Dendritic cell treated with granulocyte-macrophage colony-stimulating factor and Interleukin-4, amounts not matched to agents 40 ng/mL and 50 ng/mL, for 4 days (primary cell): ENCODE data around the gene TPP1.

Experiments used
- H3K27ac Mint-ChIP-seq: one replicate; pipeline ENCODE4 v1.8.0; 2022; ENCODE audit warnings: mild to moderate bottlenecking, mixed read lengths
- H3K27me3 Mint-ChIP-seq: one replicate; pipeline ENCODE4 v1.8.0; 2022; ENCODE audit warnings: mild to moderate bottlenecking, mixed read lengths
- H3K36me3 Mint-ChIP-seq: one replicate; pipeline ENCODE4 v1.8.0; 2022; ENCODE audit warnings: low read depth, mixed read lengths
- H3K4me1 Mint-ChIP-seq: one replicate; pipeline ENCODE4 v1.8.0; 2022; ENCODE audit warnings: low read depth, mixed read lengths
- H3K4me3 Mint-ChIP-seq: one replicate; pipeline ENCODE4 v1.8.0; 2022; ENCODE audit warnings: mild to moderate bottlenecking, moderate library complexity, mixed read lengths
- H3K9me3 Mint-ChIP-seq: one replicate; pipeline ENCODE4 v1.8.0; 2022; ENCODE audit warnings: mixed read lengths
- intact Hi-C: fragments of 100-400 bp; cut with micrococcal nuclease; formaldehyde crosslinking; loops from one replicate; pipeline ENCODE4 v1.15.0; 2022

The TPP1 gene

GRCh38 chr11:6607190-6607795 is 11.9 kb downstream of the TPP1 start:
- no peak overlapping the region for H3K4me3 Mint-ChIP-seq
- intact Hi-C loops = loop anchor here (10.0 kb wide), 2 partner anchors 72 to 222 kb away; no protein-coding TSS in a partner anchor

GRCh38 chr11:6606471-6607189 is 12.6 kb downstream of the TPP1 start:
- Mint-ChIP-seq H3K27me3 (no peaks in the 10 kb centered on the region), H3K36me3 (peaks cover 50% of the 10 kb centered on the region), H3K4me3 (no peak overlapping the region), H3K4me1 (peaks cover 37% of the 10 kb centered on the region), H3K27ac (no peak overlapping the region), H3K9me3 (no peaks in the 10 kb centered on the region)
- intact Hi-C loops = loop anchor here (10.0 kb wide), 2 partner anchors 72 to 222 kb away; no protein-coding TSS in a partner anchor

More at GRCh38 chr11:6607190-6607795, 11.9 kb downstream of the TPP1 start:
- Mint-ChIP-seq H3K27me3 (no peaks in the 10 kb centered on the region), H3K9me3 (no peaks in the 10 kb centered on the region), H3K36me3 (peaks cover 45% of the 10 kb centered on the region), H3K27ac (peak overlapping the region; percentile 14), H3K4me1 (peaks cover 37% of the 10 kb centered on the region)

- H3K27me3 Mint-ChIP-seq = no peaks in the 10 kb centered on the region
- H3K36me3 Mint-ChIP-seq = peaks cover 50% of the 10 kb centered on the region
- H3K4me3 Mint-ChIP-seq = no peak overlapping the region
- H3K27ac Mint-ChIP-seq = no peak overlapping the region
- H3K9me3 Mint-ChIP-seq = no peaks in the 10 kb centered on the region
- peaks cover 19% of the 10 kb centered on the region for H3K4me1 Mint-ChIP-seq
- intact Hi-C loops = loop anchor here (1.0 to 10.0 kb wide), 5 partner anchors 8 to 220 kb away; partner anchors contain the start of genes ARFIP2, TAF10, TIMM10B and TPP1
Measured at GRCh38 chr11:6604790-6605189, 14.4 kb downstream of the TPP1 start.

- H3K4me1 Mint-ChIP-seq = peaks cover 19% of the 10 kb centered on the region
- H3K27me3 Mint-ChIP-seq = no peaks in the 10 kb centered on the region
- H3K27ac Mint-ChIP-seq = no peak overlapping the region
- H3K9me3 Mint-ChIP-seq = no peaks in the 10 kb centered on the region
- intact Hi-C loops = loop anchor here (1.0 to 10.0 kb wide), 5 partner anchors 8 to 219 kb away; partner anchors contain the start of genes ARFIP2, TAF10, TIMM10B and TPP1
- no peak overlapping the region for H3K4me3 Mint-ChIP-seq
- H3K36me3 Mint-ChIP-seq = peaks cover 50% of the 10 kb centered on the region
Measured at GRCh38 chr11:6604081-6604626, 15.1 kb downstream of the TPP1 start.

DNA sequence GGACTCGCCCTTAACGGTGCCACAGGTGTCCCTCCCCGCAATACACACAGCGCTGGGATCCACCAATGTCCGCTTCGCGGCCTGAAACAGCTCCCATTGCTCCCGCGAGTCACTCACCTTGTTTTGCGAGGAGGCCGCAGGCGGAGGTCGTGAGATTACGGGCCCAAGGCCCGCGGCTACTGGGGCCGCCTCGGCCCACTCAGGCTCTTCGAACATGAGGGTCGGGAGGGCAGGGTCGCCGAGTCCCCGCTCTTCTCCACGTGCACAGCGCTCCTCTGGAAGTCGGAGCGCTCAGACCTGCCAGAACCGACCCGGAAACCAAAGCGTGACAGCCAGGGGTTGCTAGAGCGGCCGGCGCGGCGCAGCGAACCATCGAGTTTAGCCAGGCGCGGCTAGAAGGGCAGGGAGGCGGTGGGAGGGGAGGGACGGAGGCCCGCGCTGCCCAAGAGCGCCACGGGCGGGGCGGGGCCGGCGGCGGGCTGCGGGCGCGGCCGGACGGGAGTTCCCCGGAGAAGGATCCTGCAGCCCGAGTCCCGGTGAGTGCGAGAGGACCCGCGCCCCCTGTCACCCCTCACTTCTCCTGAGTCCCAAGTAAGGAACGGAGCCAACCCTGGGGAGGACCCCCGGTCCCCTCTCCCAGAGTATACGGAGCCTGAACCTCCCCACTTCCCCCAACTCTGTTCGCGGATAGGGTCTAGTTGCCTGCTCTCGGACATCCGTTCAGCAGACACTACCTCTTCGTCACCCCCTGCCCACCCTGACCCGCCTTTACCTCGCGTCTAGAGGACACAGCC is 15.7 kb downstream of the TPP1 start, which contains the start of the genes ILK and RRP8:
Gene ILK (plus strand): TSS at position 488 of the 794 bp plus-strand sequence. CDS start 498 bp downstream, outside the sequence.
Gene RRP8 (minus strand): TSS at position 330 of the 794 bp plus-strand sequence. CDS start 114 bp downstream, at position 216.
- no peak within 1 kb of the TSS for H3K27ac Mint-ChIP-seq
- H3K4me3 Mint-ChIP-seq = no peak within 1 kb of the TSS
- no peaks in the 10 kb centered on the region for H3K9me3 Mint-ChIP-seq
- H3K27me3 Mint-ChIP-seq = no peaks in the 10 kb centered on the region
- peaks cover 50% of the 10 kb centered on the region for H3K36me3 Mint-ChIP-seq
- intact Hi-C loops = loop anchor here (1.0 to 10.0 kb wide), 6 partner anchors 9 to 219 kb away; partner anchors contain the start of genes ARFIP2, MRPL17, TAF10 and TIMM10B
- H3K4me1 Mint-ChIP-seq = peaks cover 16% of the 10 kb centered on the region

GRCh38 chr11:6602096-6602940 is 16.9 kb downstream of the TPP1 start:
- Mint-ChIP-seq H3K4me3 (no peak overlapping the region), H3K9me3 (no peaks in the 10 kb centered on the region), H3K27me3 (no peaks in the 10 kb centered on the region), H3K4me1 (peaks cover 11% of the 10 kb centered on the region), H3K27ac (no peak overlapping the region), H3K36me3 (peaks cover 50% of the 10 kb centered on the region)
- intact Hi-C loops = loop anchor here (2.0 to 10.0 kb wide), 4 partner anchors 68 to 218 kb away; partner anchors contain the start of genes ARFIP2, MRPL17 and TIMM10B

DNA sequence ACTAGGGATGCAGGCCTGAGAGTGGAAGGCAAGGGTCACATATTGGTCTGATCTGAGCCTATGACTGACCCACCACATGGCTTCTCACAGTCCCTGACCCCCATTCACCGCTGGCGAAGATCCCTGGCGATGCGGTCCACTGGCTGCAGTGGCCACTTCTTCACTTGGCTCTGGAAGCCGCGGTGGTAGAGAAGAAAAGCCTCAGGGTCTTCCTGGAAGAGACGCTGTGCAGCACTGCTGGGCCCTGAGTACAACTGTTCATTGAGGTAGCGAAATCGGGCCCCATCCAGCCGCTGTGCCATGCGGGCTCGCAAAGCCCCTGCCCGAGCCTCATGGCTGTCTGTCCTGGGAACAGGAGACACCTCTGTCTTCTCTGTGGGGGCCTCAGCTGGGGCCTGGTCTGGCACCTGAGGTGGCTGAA is 18.2 kb downstream of the TPP1 start:
- Mint-ChIP-seq H3K4me3 (no peak overlapping the region), H3K9me3 (no peaks in the 10 kb centered on the region), H3K27me3 (no peaks in the 10 kb centered on the region), H3K36me3 (peaks cover 59% of the 10 kb centered on the region), H3K27ac (no peak overlapping the region), H3K4me1 (peaks cover 9% of the 10 kb centered on the region)
- intact Hi-C loops = loop anchor here (5.0 to 10.0 kb wide), 3 partner anchors 66 to 216 kb away; partner anchors contain the start of genes ARFIP2 and TIMM10B

DNA sequence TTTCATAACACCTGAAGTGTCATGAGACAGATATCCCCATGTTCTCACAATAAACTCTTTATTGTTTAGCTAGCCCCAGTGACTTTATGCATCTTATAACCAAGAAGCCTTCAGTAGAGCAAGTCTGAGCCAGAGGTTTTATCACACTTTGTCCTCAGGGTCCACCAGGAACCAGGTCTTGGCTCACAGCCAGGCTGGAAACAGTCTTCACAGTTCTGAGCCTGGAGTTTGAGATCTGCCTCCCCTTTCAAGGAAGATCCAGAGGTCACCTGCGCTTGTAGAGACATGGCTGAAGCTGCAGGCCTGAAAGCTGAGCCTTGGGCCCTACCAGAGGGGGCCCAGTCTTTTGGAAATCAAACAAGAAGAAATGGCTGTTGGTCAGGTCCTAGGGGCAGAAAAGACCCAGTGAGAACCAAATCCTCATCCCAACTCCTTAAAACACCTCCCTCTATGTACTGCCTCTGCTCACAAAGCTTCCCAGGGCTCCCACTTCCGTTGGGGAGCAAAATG is 19.3 kb downstream of the TPP1 start:
- no peak overlapping the region for H3K4me3 Mint-ChIP-seq
- H3K36me3 Mint-ChIP-seq = peaks cover 63% of the 10 kb centered on the region
- peaks cover 9% of the 10 kb centered on the region for H3K4me1 Mint-ChIP-seq
- H3K27ac Mint-ChIP-seq = no peak overlapping the region
- no peaks in the 10 kb centered on the region for H3K9me3 Mint-ChIP-seq
- intact Hi-C loops = loop anchor here (5.0 to 10.0 kb wide), 3 partner anchors 65 to 215 kb away; partner anchors contain the start of genes ARFIP2 and TIMM10B
- H3K27me3 Mint-ChIP-seq = no peaks in the 10 kb centered on the region

- H3K9me3 Mint-ChIP-seq = no peaks in the 10 kb centered on the region
- intact Hi-C loops = no loop called here
- H3K4me1 Mint-ChIP-seq = peaks cover 9% of the 10 kb centered on the region
- H3K36me3 Mint-ChIP-seq = peaks cover 67% of the 10 kb centered on the region
- H3K27ac Mint-ChIP-seq = no peak overlapping the region
- H3K4me3 Mint-ChIP-seq = no peak overlapping the region
- H3K27me3 Mint-ChIP-seq = no peaks in the 10 kb centered on the region
Measured at GRCh38 chr11:6599449-6599848, 19.8 kb downstream of the TPP1 start.

GRCh38 chr11:6598555-6598954 is 20.7 kb downstream of the TPP1 start:
- Mint-ChIP-seq H3K4me1 (peaks cover 9% of the 10 kb centered on the region), H3K36me3 (peaks cover 76% of the 10 kb centered on the region), H3K9me3 (no peaks in the 10 kb centered on the region), H3K27me3 (no peaks in the 10 kb centered on the region), H3K27ac (no peak overlapping the region), H3K4me3 (no peak overlapping the region)
- intact Hi-C loops = no loop called here

DNA sequence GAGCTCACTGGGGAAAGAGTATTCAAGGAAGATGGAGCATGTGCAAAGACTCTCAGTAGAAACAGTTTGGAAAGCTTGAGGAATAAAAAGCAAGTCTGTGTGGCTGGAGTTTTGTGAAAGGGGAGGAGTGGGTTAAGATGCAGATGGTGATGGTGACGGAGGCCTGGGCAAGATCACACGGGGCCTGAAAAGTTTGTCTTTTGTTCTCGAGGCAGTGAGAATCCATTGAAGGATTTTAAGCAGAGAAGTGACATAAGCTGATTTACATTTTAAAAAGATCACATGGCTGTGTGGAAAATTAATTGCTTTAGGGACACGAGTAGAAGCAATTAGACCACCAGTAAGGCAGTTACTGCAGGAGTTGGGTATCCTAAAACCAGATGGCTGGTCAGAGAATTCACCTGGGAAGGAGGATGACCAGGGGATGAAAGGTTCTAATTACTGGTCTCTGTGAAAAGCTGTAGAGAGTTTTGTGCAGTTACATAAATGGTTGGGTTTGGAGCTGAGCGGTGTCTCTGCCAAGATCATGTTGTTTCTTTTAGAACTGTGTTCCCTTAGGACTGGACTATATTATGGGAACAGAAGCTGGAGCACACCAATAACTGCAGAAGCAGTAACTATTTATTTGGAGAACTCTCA is 22.9 kb downstream of the TPP1 start:
- no peaks in the 10 kb centered on the region for H3K27me3 Mint-ChIP-seq
- H3K9me3 Mint-ChIP-seq = no peaks in the 10 kb centered on the region
- no peak overlapping the region for H3K4me3 Mint-ChIP-seq
- intact Hi-C loops = no loop called here
- H3K4me1 Mint-ChIP-seq = peaks cover 9% of the 10 kb centered on the region
- H3K36me3 Mint-ChIP-seq = peaks cover 87% of the 10 kb centered on the region
- H3K27ac Mint-ChIP-seq = no peak overlapping the region

GRCh38 chr11:6594142-6594768 is 25.0 kb downstream of the TPP1 start:
- H3K4me3 Mint-ChIP-seq = no peak overlapping the region
- H3K36me3 Mint-ChIP-seq = peaks cover 73% of the 10 kb centered on the region
- no peak overlapping the region for H3K27ac Mint-ChIP-seq
- intact Hi-C loops = no loop called here
- no peaks in the 10 kb centered on the region for H3K27me3 Mint-ChIP-seq
- H3K9me3 Mint-ChIP-seq = no peaks in the 10 kb centered on the region
- H3K4me1 Mint-ChIP-seq = peaks cover 4% of the 10 kb centered on the region
